CD4-positive, alpha-beta T cell (primary cell): ENCODE measurements around the gene KATNAL2. TPM values are rescaled to one million over a fixed set of nuclear protein-coding genes. Genes with fewer than 3 reads are reported as not detected.

Experiments
- ATAC-seq: fragments of 200-7000 bp; cut with Tn5 transposase; one replicate; pipeline ENCODE4 v1.10.0; 2022; ENCODE audit warnings: mild to moderate bottlenecking; ENCODE audit not compliant: poor library complexity
- CTCF ChIA-PET: fragments of 350-600 bp; sonication (Branson Sonifier 250); formaldehyde crosslinking; loops from one replicate; lab custom pipeline; 2021; ENCODE audit warnings: antibody characterized with exemption, inconsistent platforms; lab: Charles Lee
- POLR2A ChIA-PET: fragments of 350-600 bp; sonication (Branson Sonifier 250); formaldehyde crosslinking; loops from one replicate; lab custom pipeline; 2021; ENCODE audit warnings: antibody characterized with exemption, inconsistent platforms; lab: Charles Lee
- DNase-seq, 14 experiments: peaks; one replicate each; pipeline ENCODE4 v3.0.0-alpha.2; 2013 to 2020; ENCODE audit warnings: mixed read lengths in 2 of 14
- H3K27ac ChIP-seq, 2 donors: one replicate each; pipeline versions ENCODE4 v1.5.1 to v1.7.0; 2013; ENCODE audit warnings: low read length in 2 of 2, low read depth in 1 of 2, mild to moderate bottlenecking in 1 of 2
- H3K27me3 ChIP-seq, 2 experiments: 1 replicate in 1 of 2; 2 replicates in 1 of 2; pipeline versions ENCODE4 v1.6.1 to v1.7.0; 2013; ENCODE audit warnings: low read length in 2 of 2, control low read depth in 1 of 2, mild to moderate bottlenecking in 1 of 2, moderate library complexity in 1 of 2; ENCODE audit not compliant: insufficient read depth in 2 of 2, control insufficient read depth in 1 of 2
- H3K36me3 ChIP-seq: one replicate; pipeline ENCODE4 v1.6.1; 2013; ENCODE audit warnings: low read length, control low read depth; ENCODE audit not compliant: insufficient read depth
- H3K4me1 ChIP-seq: one replicate; pipeline ENCODE4 v1.6.1; 2013; ENCODE audit warnings: low read length, control low read depth; ENCODE audit not compliant: insufficient read depth
- H3K4me3 ChIP-seq: one replicate; pipeline ENCODE4 v1.5.1; 2013; ENCODE audit warnings: mild to moderate bottlenecking, low read length, moderate library complexity
- H3K9me3 ChIP-seq, 2 experiments: 1 replicate in 1 of 2; 2 replicates in 1 of 2; pipeline versions ENCODE4 v1.6.1 to v1.7.0; 2013; ENCODE audit warnings: low read length in 2 of 2, mild to moderate bottlenecking in 2 of 2, control low read depth in 1 of 2, moderate library complexity in 1 of 2; ENCODE audit not compliant: control insufficient read depth in 1 of 2, insufficient read depth in 1 of 2
- H3K27ac Mint-ChIP-seq: one replicate; pipeline ENCODE4 v1.8.0; 2020; ENCODE audit warnings: mixed read lengths
- H3K27me3 Mint-ChIP-seq: one replicate; pipeline ENCODE4 v1.8.0; 2021; ENCODE audit warnings: mixed read lengths
- H3K36me3 Mint-ChIP-seq: one replicate; pipeline ENCODE4 v1.8.0; 2021; ENCODE audit warnings: low read depth, mixed read lengths
- H3K4me1 Mint-ChIP-seq: one replicate; pipeline ENCODE4 v1.8.0; 2021; ENCODE audit warnings: low read depth, mixed read lengths
- H3K4me3 Mint-ChIP-seq: one replicate; pipeline ENCODE4 v1.8.0; 2020; ENCODE audit warnings: mild to moderate bottlenecking, mixed read lengths
- H3K9me3 Mint-ChIP-seq: one replicate; pipeline ENCODE4 v1.8.0; 2020; ENCODE audit warnings: mixed read lengths
- intact Hi-C, 2 experiments: fragments of 100-400 bp; cut with DNase I in 1 of 2; cut with micrococcal nuclease in 1 of 2; formaldehyde crosslinking; loops; one replicate each; pipeline versions ENCODE4 v1.15.1 to v1.9.0; 2023 to 2025; cut with DNase I, micrococcal nuclease
- total RNA-seq, 174 experiments: library from RNA in 2 of 174; stranded (reverse) in 2 of 174; gene quantifications; one replicate each; pipeline ENCODE4 v1.2.3 and lab custom pipeline; 2021 to 2026
- TF ChIP-seq, protein P1 (sequence below): fragments of 200-600 bp; IDR thresholded peaks from one replicate; pipeline ENCODE4 v1.8.0; 2022; ENCODE audit warnings: antibody characterized with exemption, mild to moderate bottlenecking

Gene KATNAL2
- total RNA-seq, 2 experiments from 2014 or later = 1.5 to 2.0 TPM

DNA sequence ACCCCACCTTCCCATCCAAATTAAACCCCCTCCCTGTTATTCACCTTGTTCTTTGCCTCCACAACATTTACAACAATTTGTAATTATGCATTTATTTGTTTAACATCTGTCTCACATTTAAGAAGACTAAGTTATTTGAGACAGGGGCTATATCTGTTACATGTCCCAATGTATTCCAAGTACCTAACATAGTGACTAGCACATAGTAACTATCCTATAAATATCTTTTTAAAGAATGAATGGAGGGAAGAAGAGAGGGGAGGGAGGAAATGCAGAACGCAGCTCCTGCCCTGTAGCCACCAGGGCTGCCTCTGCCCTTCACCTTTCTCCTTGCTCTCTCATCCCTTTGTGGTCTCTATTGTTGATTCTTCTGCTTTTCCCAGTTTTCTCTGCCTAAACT, 192.3 kb downstream of the KATNAL2 start:
- H3K4me1 Mint-ChIP-seq = no peaks in the 10 kb centered on the region
- H3K27ac Mint-ChIP-seq = no peak overlapping the region
- Histone ChIP-seq H3K27me3 (no peaks in the 10 kb centered on the region), H3K4me3 (no peak overlapping the region), H3K9me3 (no peaks in the 10 kb centered on the region), H3K4me1 (no peaks in the 10 kb centered on the region), H3K27ac (no peak overlapping the region), H3K36me3 (peaks cover 54% of the 10 kb centered on the region)
- peaks cover 77% of the 10 kb centered on the region for H3K36me3 Mint-ChIP-seq
- ChIA-PET POLR2A (interaction anchor here (1.1 kb wide), 1 partner anchor 40 kb away, joined by 3 read pairs; no protein-coding TSS in a partner anchor), CTCF (no interaction called here)
- intact Hi-C loops = no loop called here
- DNase-seq (no peak), ATAC-seq (no peak)
- H3K4me3 Mint-ChIP-seq = no peak overlapping the region
- no peaks in the 10 kb centered on the region for H3K9me3 Mint-ChIP-seq
- no peaks in the 10 kb centered on the region for H3K27me3 Mint-ChIP-seq
- TF ChIP-seq, protein P1, sequence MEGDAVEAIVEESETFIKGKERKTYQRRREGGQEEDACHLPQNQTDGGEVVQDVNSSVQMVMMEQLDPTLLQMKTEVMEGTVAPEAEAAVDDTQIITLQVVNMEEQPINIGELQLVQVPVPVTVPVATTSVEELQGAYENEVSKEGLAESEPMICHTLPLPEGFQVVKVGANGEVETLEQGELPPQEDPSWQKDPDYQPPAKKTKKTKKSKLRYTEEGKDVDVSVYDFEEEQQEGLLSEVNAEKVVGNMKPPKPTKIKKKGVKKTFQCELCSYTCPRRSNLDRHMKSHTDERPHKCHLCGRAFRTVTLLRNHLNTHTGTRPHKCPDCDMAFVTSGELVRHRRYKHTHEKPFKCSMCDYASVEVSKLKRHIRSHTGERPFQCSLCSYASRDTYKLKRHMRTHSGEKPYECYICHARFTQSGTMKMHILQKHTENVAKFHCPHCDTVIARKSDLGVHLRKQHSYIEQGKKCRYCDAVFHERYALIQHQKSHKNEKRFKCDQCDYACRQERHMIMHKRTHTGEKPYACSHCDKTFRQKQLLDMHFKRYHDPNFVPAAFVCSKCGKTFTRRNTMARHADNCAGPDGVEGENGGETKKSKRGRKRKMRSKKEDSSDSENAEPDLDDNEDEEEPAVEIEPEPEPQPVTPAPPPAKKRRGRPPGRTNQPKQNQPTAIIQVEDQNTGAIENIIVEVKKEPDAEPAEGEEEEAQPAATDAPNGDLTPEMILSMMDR = no peak

DNA sequence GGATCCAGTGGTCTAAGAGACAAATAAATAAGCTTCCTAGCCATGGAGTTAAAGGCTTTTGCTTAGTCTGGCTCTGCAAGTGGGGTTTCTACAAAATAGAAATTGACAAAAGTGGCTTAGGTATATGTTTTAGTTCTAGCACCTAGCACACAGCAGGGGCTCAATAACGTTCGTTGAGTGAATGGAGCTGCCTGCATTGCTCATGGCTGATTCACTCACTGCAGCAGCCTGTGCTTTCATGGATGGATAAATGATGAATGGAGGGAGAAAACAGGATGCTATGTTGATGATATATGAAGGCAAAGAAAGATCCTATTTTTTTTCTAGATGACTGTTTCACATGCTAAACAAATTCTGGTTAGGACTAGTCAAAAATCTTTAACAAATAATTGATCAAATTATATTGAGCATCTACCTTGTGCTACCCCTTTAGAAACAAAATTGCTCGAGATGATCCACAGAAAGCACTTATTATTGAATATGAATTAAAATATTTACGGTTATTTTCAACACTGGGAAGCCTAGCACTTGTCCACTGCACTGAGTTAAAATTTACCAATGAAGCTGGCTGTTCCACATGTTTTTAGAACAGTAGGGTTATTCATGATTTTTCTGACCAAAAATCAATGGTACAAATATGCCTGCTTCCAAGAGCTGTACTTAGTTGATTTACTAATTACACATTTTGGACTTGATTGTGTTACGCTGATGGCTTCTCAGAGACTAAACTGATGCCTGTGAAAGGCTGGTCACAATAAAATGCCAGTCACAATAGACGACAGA, 193.3 kb downstream of the KATNAL2 start:
- ChIA-PET CTCF (no interaction called here), POLR2A (interaction anchor here (1.1 kb wide), 1 partner anchor 39 kb away, joined by 3 read pairs; no protein-coding TSS in a partner anchor)
- H3K9me3 Mint-ChIP-seq = no peaks in the 10 kb centered on the region
- no peaks in the 10 kb centered on the region for H3K4me1 Mint-ChIP-seq
- no peaks in the 10 kb centered on the region for H3K27me3 Mint-ChIP-seq
- no peak overlapping the region for H3K27ac Mint-ChIP-seq
- Histone ChIP-seq H3K9me3 (no peaks in the 10 kb centered on the region), H3K27me3 (no peaks in the 10 kb centered on the region), H3K27ac (no peak overlapping the region), H3K4me3 (no peak overlapping the region), H3K4me1 (no peaks in the 10 kb centered on the region), H3K36me3 (peaks cover 60% of the 10 kb centered on the region)
- no peak overlapping the region for H3K4me3 Mint-ChIP-seq
- peaks cover 86% of the 10 kb centered on the region for H3K36me3 Mint-ChIP-seq
- DNase-seq = no peak
- intact Hi-C loops = no loop called here
- TF ChIP-seq, protein P1 = no peak
- no peak for ATAC-seq

DNA sequence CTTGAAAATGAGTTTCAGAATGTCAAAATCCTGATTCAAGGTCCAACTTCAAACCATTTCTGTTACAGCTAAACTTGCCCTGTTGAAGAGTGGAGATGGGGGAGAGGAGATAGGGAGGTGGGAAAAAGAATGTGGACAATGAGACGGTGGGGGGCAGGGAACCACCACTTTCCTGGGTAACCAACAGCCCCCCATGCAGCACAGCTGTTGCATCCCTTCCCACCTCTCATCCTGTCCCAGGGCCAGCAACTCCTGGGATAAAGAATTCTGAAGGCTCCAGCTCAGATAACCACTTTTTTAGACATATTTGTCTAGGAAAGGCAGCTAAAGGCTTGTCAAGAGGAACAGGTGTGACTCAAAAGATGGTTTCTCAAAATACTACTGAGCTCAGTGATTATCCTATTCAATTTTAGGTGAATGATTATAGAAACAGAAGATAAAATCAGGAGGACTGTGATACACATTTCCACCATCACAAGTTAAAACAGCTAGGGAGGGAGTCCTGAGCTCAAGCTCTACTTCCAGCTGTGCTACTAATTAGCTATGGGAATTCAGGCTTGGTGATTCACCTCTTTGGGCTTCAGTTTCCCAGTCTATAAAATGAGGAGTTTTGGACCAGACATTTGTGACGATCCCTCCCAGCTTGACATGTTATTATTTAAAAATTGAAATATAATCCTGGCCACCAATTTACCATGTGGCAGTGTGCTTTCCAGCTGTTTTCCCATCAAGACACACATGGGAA, 196.6 kb downstream of the KATNAL2 start:
- H3K4me3 ChIP-seq = no peak overlapping the region
- intact Hi-C loops = no loop called here
- no peak for DNase-seq
- no peak overlapping the region for H3K4me3 Mint-ChIP-seq
- TF ChIP-seq, protein P1 = no peak
- H3K27me3 ChIP-seq = no peaks in the 10 kb centered on the region
- no peaks in the 10 kb centered on the region for H3K4me1 Mint-ChIP-seq
- no peak overlapping the region for H3K27ac ChIP-seq
- no peaks in the 10 kb centered on the region for H3K27me3 Mint-ChIP-seq
- ChIA-PET POLR2A (no interaction called here), CTCF (interaction anchor here (1.2 kb wide), 1 partner anchor 91 kb away, joined by 4 read pairs; no protein-coding TSS in a partner anchor)
- peaks cover 41% of the 10 kb centered on the region for H3K36me3 ChIP-seq
- H3K27ac Mint-ChIP-seq = no peak overlapping the region
- H3K9me3 ChIP-seq = no peaks in the 10 kb centered on the region
- H3K36me3 Mint-ChIP-seq = peaks cover 82% of the 10 kb centered on the region
- H3K9me3 Mint-ChIP-seq = no peaks in the 10 kb centered on the region
- no peak for ATAC-seq
- H3K4me1 ChIP-seq = no peaks in the 10 kb centered on the region
